ENCODE data around the gene PNPLA8. TPM values are rescaled to one million over a fixed set of nuclear protein-coding genes. Genes with fewer than 3 reads are reported as not detected.

PNPLA8 gene
- total and polyA plus RNA-seq, 4 donors: 14.7 to 30.3 (median 23.0) TPM

DNA sequence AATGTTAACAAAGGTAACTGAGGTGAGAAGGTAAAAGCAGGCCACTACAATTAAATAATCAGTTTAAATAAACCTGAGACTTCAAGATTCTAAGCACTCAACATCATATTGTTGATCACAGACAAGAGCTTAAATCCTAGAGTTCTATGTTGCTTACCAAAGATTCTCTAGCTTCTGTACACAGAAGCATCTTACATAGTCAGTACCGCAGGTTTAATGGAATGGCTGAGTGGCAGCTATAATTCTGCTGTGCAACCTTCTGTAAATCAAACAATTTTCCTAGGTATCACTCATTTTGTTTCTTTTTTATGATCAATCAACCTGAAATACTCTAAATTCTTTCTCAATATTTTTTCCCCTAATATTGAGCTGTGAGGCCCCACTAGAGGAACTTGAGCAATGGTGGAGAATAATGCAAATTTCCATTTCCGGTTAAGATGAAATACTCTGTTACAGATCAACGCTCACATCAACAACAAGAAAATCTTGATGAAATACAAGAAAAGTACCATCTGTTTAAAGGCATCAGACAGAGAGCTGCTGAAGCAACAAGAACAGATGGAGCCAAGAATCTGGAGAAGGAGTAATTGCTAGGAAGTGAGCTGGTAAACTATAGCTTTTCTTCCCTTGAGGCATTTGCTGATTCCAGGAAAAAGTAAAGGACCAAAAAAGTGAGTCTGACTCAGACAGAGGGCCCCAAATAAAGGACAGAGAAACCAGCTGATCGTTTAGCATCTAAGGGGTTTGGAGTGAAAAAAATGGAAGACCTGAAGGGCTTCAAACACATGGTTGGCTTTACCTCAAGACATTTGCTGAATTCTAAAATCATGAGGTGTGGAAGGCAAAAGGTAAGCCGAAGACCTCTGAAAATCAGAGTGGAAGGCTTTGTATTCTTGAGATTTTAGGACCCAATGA is 22.6 kb downstream of the PNPLA8 start:
- TF ChIP-seq HNF4G (IDR thresholded peaks at IDR 0.05): no peak
- no peak for TF ChIP-seq SP1 (IDR thresholded peaks at IDR 0.05)
- TF ChIP-seq, protein P1, sequence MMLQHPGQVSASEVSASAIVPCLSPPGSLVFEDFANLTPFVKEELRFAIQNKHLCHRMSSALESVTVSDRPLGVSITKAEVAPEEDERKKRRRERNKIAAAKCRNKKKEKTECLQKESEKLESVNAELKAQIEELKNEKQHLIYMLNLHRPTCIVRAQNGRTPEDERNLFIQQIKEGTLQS (IDR thresholded peaks at IDR 0.05): no peak
- TF ChIP-seq RXRA (IDR thresholded peaks at IDR 0.05): no peak
- no peak for TF ChIP-seq FOXA1 (IDR thresholded peaks at IDR 0.05)
- TF ChIP-seq, protein P2, sequence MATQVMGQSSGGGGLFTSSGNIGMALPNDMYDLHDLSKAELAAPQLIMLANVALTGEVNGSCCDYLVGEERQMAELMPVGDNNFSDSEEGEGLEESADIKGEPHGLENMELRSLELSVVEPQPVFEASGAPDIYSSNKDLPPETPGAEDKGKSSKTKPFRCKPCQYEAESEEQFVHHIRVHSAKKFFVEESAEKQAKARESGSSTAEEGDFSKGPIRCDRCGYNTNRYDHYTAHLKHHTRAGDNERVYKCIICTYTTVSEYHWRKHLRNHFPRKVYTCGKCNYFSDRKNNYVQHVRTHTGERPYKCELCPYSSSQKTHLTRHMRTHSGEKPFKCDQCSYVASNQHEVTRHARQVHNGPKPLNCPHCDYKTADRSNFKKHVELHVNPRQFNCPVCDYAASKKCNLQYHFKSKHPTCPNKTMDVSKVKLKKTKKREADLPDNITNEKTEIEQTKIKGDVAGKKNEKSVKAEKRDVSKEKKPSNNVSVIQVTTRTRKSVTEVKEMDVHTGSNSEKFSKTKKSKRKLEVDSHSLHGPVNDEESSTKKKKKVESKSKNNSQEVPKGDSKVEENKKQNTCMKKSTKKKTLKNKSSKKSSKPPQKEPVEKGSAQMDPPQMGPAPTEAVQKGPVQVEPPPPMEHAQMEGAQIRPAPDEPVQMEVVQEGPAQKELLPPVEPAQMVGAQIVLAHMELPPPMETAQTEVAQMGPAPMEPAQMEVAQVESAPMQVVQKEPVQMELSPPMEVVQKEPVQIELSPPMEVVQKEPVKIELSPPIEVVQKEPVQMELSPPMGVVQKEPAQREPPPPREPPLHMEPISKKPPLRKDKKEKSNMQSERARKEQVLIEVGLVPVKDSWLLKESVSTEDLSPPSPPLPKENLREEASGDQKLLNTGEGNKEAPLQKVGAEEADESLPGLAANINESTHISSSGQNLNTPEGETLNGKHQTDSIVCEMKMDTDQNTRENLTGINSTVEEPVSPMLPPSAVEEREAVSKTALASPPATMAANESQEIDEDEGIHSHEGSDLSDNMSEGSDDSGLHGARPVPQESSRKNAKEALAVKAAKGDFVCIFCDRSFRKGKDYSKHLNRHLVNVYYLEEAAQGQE (IDR thresholded peaks at IDR 0.05): no peak
- no peaks in the 10 kb centered on the region for H3K27me3 ChIP-seq (ENCODE audit: control insufficient read depth in 4 of 4, insufficient read depth in 4 of 4, low read length in 3 of 4)
- H3K27ac ChIP-seq (ENCODE audit: low read depth in 1 of 2, low read length in 2 of 2): no peak overlapping the region

DNA sequence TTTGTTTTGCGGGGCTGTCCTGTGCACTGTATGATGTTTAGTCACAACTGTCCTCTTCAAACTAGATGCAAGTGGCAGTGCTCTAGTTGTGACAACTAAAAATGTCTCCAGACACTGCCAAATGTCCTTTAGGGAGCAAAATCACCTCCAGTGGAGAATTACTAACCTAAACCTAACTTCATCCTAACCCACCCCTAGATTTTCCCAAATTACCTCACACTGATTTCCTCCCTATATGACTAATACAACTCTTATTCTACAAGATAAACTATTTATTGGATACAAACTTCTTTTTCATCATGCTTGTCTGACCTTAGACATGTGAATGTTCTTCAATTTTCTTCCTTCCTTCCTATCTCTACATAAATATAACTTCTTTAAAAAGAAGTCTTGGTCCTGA is 26.4 kb downstream of the PNPLA8 start:
- Histone ChIP-seq H3K27ac (ENCODE audit: low read depth in 1 of 2, low read length in 2 of 2) (no peak overlapping the region), H3K4me3 (ENCODE audit: low read depth in 1 of 3, low read length in 3 of 3) (no peak overlapping the region), H3K4me1 (ENCODE audit: control insufficient read depth in 4 of 4, insufficient read depth in 4 of 4, low read length in 3 of 4) (no peaks in the 10 kb centered on the region), H3K27me3 (ENCODE audit: control insufficient read depth in 4 of 4, insufficient read depth in 4 of 4, low read length in 3 of 4) (no peaks in the 10 kb centered on the region), H3K9ac (ENCODE audit: low read depth in 1 of 2, low read length in 2 of 2) (no peak overlapping the region), H3K36me3 (ENCODE audit: control insufficient read depth in 4 of 4, insufficient read depth in 3 of 4, low read depth in 1 of 4, low read length in 3 of 4) (peaks cover 3 to 32% (median 14%) of the 10 kb centered on the region in 4 donors), H3K9me3 (ENCODE audit: control insufficient read depth in 4 of 4, low read length in 3 of 4) (no peaks in the 10 kb centered on the region)
- TF ChIP-seq RXRA (IDR thresholded peaks at IDR 0.05) (no peak), YY1 (IDR thresholded peaks at IDR 0.05) (no peak), TAF1 (conservative IDR thresholded peaks at IDR 0.05) (no peak), JUND (IDR thresholded peaks at IDR 0.05) (no peak), FOXA1 (IDR thresholded peaks at IDR 0.05) (no peak), GABPA (IDR thresholded peaks at IDR 0.05 in 1 of 2, conservative IDR thresholded peaks at IDR 0.05 in 1 of 2) (no peak), RAD21 (IDR thresholded peaks at IDR 0.05) (no peak), FOXA2 (IDR thresholded peaks at IDR 0.05) (no peak), SP1 (IDR thresholded peaks at IDR 0.05) (no peak), HNF4A (conservative IDR thresholded peaks at IDR 0.05) (no peak)
- TF ChIP-seq, protein P3, sequence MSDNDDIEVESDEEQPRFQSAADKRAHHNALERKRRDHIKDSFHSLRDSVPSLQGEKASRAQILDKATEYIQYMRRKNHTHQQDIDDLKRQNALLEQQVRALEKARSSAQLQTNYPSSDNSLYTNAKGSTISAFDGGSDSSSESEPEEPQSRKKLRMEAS (IDR thresholded peaks at IDR 0.05): no peak
- TF ChIP-seq, protein P2 (IDR thresholded peaks at IDR 0.05): no peak
- TF ChIP-seq, protein P4, sequence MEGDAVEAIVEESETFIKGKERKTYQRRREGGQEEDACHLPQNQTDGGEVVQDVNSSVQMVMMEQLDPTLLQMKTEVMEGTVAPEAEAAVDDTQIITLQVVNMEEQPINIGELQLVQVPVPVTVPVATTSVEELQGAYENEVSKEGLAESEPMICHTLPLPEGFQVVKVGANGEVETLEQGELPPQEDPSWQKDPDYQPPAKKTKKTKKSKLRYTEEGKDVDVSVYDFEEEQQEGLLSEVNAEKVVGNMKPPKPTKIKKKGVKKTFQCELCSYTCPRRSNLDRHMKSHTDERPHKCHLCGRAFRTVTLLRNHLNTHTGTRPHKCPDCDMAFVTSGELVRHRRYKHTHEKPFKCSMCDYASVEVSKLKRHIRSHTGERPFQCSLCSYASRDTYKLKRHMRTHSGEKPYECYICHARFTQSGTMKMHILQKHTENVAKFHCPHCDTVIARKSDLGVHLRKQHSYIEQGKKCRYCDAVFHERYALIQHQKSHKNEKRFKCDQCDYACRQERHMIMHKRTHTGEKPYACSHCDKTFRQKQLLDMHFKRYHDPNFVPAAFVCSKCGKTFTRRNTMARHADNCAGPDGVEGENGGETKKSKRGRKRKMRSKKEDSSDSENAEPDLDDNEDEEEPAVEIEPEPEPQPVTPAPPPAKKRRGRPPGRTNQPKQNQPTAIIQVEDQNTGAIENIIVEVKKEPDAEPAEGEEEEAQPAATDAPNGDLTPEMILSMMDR (IDR thresholded peaks at IDR 0.05; ENCODE audit: low read depth, low read length, missing input control): no peak
- DNase-seq (ENCODE audit: low spot score): no peak
- 98% methylated on average over 1 of the region's 1 CpG for WGBS

More for the DNA sequence above, 22.6 kb downstream of the PNPLA8 start:
- Histone ChIP-seq H3K4me3 (ENCODE audit: low read depth in 1 of 3, low read length in 3 of 3) (no peak overlapping the region), H3K36me3 (ENCODE audit: control insufficient read depth in 4 of 4, insufficient read depth in 3 of 4, low read depth in 1 of 4, low read length in 3 of 4) (peaks cover 3 to 14% (median 11%) of the 10 kb centered on the region in 4 donors), H3K4me1 (ENCODE audit: control insufficient read depth in 4 of 4, insufficient read depth in 4 of 4, low read length in 3 of 4) (no peaks in the 10 kb centered on the region), H3K9ac (ENCODE audit: low read depth in 1 of 2, low read length in 2 of 2) (no peak overlapping the region), H3K9me3 (ENCODE audit: control insufficient read depth in 4 of 4, low read length in 3 of 4) (no peaks in the 10 kb centered on the region)
- no peak for DNase-seq (ENCODE audit: low spot score)
- 91% methylated on average over 5 of the region's 5 CpGs for WGBS
